C4-2B (cell line): ENCODE measurements around the gene CEP85.

Source experiments
- CTCF ChIP-seq: fragments of 450-650 bp; conservative IDR thresholded peaks from 2 replicates; pipeline ENCODE4 v1.5.1; 2017; ENCODE audit warnings: mild to moderate bottlenecking
- ZFX ChIP-seq: fragments of 450-650 bp; IDR thresholded peaks from 2 replicates; pipeline ENCODE4 v1.6.1; 2017

GRCh38 chr1:26296340-26297056 is 62.5 kb downstream of the CEP85 start:
- TF ChIP-seq CTCF (no peak), ZFX (no peak)
